GM10266 (cell line): Measurements from ENCODE around the gene ITGB1BP1.

Source experiments
- DNase-seq: peaks from one replicate; pipeline ENCODE4 v3.0.0; 2012; ENCODE audit errors: extremely low spot score
- CTCF ChIP-seq: IDR thresholded peaks from 2 replicates; pipeline ENCODE4 v1.5.1; 2012; ENCODE audit warnings: mild to moderate bottlenecking, low read depth; ENCODE audit not compliant: control insufficient read depth, insufficient read depth; ENCODE audit errors: missing control alignments

ITGB1BP1 gene

GRCh38 chr2:9380702-9381628, 42.4 kb downstream of the ITGB1BP1 start:
- DNase-seq = no peak
- TF ChIP-seq CTCF = no peak

- DNase-seq = no peak
- TF ChIP-seq CTCF = no peak
These were observed 44.0 kb downstream of the ITGB1BP1 start for GRCh38 chr2:9379391-9379755.

- DNase-seq = no peak
- no peak for TF ChIP-seq CTCF
These were observed 44.6 kb downstream of the ITGB1BP1 start for GRCh38 chr2:9378433-9379390.

GRCh38 chr2:9377461-9378097, 45.7 kb downstream of the ITGB1BP1 start:
- DNase-seq = no peak
- no peak for TF ChIP-seq CTCF

GRCh38 chr2:9375857-9376428, 47.4 kb downstream of the ITGB1BP1 start:
- no peak for DNase-seq
- peak; percentile 59 for TF ChIP-seq CTCF

- no peak for TF ChIP-seq CTCF
- no peak for DNase-seq
These were observed 49.1 kb downstream of the ITGB1BP1 start for GRCh38 chr2:9374071-9374730.
